ENCODE measurements around the gene SPSB3. TPM values are rescaled to one million over a fixed set of nuclear protein-coding genes. Genes with fewer than 3 reads are reported as not detected.

Gene SPSB3
- total RNA-seq, 4 donors from 2014 or later = 52.2 to 87.3 (median 68.5) TPM

- intact Hi-C loops (cut with DNase I) = no loop called here
- Histone ChIP-seq H3K27ac (no peak overlapping the region), H3K9me3 (no peaks in the 10 kb centered on the region), H3K4me3 (replicated peaks in 1 of 3) (no peak overlapping the region), H3K36me3 (peaks cover 26 to 37% of the 10 kb centered on the region in 2 donors), H3K4me1 (no peaks in the 10 kb centered on the region), H3K27me3 (no peaks in the 10 kb centered on the region)
- DNase-seq = no peak
- WGBS, 2 donors = 93 to 94% methylated on average over 23 to 29 of the region's 29 CpGs
- TF ChIP-seq, protein P1, sequence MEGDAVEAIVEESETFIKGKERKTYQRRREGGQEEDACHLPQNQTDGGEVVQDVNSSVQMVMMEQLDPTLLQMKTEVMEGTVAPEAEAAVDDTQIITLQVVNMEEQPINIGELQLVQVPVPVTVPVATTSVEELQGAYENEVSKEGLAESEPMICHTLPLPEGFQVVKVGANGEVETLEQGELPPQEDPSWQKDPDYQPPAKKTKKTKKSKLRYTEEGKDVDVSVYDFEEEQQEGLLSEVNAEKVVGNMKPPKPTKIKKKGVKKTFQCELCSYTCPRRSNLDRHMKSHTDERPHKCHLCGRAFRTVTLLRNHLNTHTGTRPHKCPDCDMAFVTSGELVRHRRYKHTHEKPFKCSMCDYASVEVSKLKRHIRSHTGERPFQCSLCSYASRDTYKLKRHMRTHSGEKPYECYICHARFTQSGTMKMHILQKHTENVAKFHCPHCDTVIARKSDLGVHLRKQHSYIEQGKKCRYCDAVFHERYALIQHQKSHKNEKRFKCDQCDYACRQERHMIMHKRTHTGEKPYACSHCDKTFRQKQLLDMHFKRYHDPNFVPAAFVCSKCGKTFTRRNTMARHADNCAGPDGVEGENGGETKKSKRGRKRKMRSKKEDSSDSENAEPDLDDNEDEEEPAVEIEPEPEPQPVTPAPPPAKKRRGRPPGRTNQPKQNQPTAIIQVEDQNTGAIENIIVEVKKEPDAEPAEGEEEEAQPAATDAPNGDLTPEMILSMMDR (IDR thresholded peaks at IDR 0.05) = no peak
- TF ChIP-seq POLR2A (IDR thresholded peaks at IDR 0.05) = no peak
Measured at GRCh38 chr16:1749152-1750117, 32.9 kb downstream of the SPSB3 start.

DNA sequence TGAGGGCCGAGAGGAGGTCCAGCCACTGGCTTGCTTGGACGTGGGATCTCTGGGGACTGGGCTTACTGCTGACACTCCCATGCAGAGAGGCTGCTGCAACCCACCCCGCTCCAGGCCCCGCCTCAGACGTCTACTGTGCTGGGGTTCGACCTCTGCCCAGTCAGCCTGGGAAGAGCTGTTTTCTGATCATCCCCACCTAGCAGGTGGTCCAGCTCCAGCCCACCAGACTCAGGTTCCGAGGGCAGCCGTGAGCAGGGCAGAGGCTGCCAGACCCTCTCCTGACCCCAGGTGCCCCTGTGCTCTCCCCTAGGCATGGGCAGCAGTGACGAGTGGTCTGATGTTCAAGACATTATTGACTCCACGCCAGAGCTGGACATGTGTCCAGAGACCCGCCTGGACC, 34.4 kb downstream of the SPSB3 start:
- H3K27me3 ChIP-seq = no peaks in the 10 kb centered on the region
- H3K4me1 ChIP-seq = no peaks in the 10 kb centered on the region
- intact Hi-C loops (cut with DNase I) = no loop called here
- no peaks in the 10 kb centered on the region for H3K9me3 ChIP-seq
- no peak overlapping the region for H3K27ac ChIP-seq
- no peak for DNase-seq
- TF ChIP-seq, protein P1 (IDR thresholded peaks at IDR 0.05) = no peak
- TF ChIP-seq POLR2A (IDR thresholded peaks at IDR 0.05) = no peak
- WGBS, 2 donors = 86 to 89% methylated on average over 9 to 11 of the region's 11 CpGs
- peaks cover 40 to 49% of the 10 kb centered on the region in 2 donors for H3K36me3 ChIP-seq
- H3K4me3 ChIP-seq (replicated peaks in 1 of 3) = no peak overlapping the region

GRCh38 chr16:1746693-1747195, 35.6 kb downstream of the SPSB3 start:
- Histone ChIP-seq H3K4me3 (replicated peaks in 1 of 3) (no peak overlapping the region), H3K36me3 (peaks cover 40 to 49% of the 10 kb centered on the region in 2 donors), H3K27ac (no peak overlapping the region), H3K4me1 (no peaks in the 10 kb centered on the region), H3K9me3 (no peaks in the 10 kb centered on the region), H3K27me3 (no peaks in the 10 kb centered on the region)
- intact Hi-C loops (cut with DNase I) = no loop called here
- no peak for TF ChIP-seq POLR2A (IDR thresholded peaks at IDR 0.05)
- TF ChIP-seq, protein P1 (IDR thresholded peaks at IDR 0.05) = no peak
- no peak for DNase-seq
- WGBS, 2 donors = 90 to 97% methylated on average over 15 to 19 of the region's 31 CpGs

DNA sequence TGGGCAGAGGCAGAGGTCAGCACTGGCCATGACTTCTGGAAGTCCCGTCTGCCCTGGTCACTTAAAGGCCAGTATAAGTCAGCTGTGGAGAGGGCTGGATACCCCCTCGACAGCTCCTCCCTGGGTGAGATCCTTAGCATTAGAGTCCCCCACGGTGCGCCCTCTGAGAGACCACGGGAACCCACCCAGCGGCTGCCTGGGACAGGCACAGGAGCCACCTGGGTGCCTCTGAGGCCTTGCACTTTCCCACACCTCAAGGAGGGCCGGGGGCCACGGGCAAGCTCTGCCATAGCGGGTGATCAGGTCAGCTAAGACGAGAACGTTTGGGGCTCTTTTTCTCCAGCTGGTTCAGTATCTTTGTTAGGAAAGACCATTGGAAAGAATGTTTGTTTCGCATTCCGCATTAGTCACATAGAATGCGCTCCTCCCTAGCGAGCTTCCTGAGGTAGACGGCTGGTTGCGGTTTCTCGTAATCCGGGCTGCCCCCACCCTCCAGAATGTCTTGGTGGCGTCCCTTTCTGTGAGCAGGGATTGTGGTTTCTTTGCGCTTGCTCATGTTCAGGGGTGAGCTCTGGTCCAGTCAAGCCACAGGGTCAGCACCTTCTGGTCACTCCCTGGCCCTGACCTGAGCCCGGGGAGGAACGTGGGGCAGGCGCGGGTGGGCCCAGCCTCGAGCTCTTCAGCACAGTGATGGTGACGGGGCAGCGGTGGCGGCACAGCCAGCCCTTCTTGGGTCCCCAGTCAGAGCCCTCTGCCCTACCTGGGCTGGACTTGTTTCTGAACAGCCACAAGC, 36.3 kb downstream of the SPSB3 start:
- H3K36me3 ChIP-seq = peaks cover 40 to 49% of the 10 kb centered on the region in 2 donors

More for the DNA sequence above, 36.3 kb downstream of the SPSB3 start:
- Histone ChIP-seq H3K9me3 (no peaks in the 10 kb centered on the region), H3K4me1 (no peaks in the 10 kb centered on the region), H3K4me3 (replicated peaks in 1 of 3) (no peak overlapping the region), H3K27ac (no peak overlapping the region), H3K27me3 (no peaks in the 10 kb centered on the region)
- no peak for DNase-seq
- intact Hi-C loops (cut with DNase I) = no loop called here
- WGBS, 2 donors = 93 to 96% methylated on average over 18 to 23 of the region's 29 CpGs
- TF ChIP-seq POLR2A (IDR thresholded peaks at IDR 0.05) = no peak
- TF ChIP-seq, protein P1 (IDR thresholded peaks at IDR 0.05) = no peak
